GM10248 (cell line): ENCODE measurements around the gene SFPQ.
A peak's percentile ranks its signal among the peaks of the same experiment; 100 is the strongest.

Experiments used
- CTCF ChIA-PET: fragments of 300-600 bp; sonication (Branson Sonifier 250); formaldehyde crosslinking; extraction: SDS; loops from one replicate; lab custom pipeline; 2021; ENCODE audit warnings: antibody characterized with exemption; lab: Yijun Ruan, JAX
- POLR2A ChIA-PET: fragments of 350-650 bp; sonication (Branson Sonifier 250); formaldehyde crosslinking; extraction: SDS; loops from one replicate; lab custom pipeline; 2020; ENCODE audit warnings: antibody characterized with exemption; lab: Yijun Ruan, JAX
- DNase-seq: peaks from one replicate; pipeline ENCODE4 v3.0.0; 2012; ENCODE audit errors: extremely low spot score
- CTCF ChIP-seq: IDR thresholded peaks from 2 replicates; pipeline ENCODE4 v1.5.1; 2012; ENCODE audit warnings: mild to moderate bottlenecking, low read depth; ENCODE audit errors: extremely low read depth, missing control alignments, control extremely low read depth

SFPQ gene

GRCh38 chr1:35202048-35202719 lies 9.2 kb upstream of the SFPQ start:
- peak; percentile 92 for TF ChIP-seq CTCF
- DNase-seq: peak; percentile 72
- ChIA-PET POLR2A (no interaction called here), CTCF (interaction anchor here (0.5 to 3.1 kb wide), 37 partner anchors 8 to 513 kb away, joined by 3 to 18 read pairs (median 4); partner anchors contain the start of gene SFPQ)

GRCh38 chr1:35201631-35202030 lies 8.7 kb upstream of the SFPQ start:
- CTCF ChIA-PET: interaction anchor here (0.5 to 3.1 kb wide), 36 partner anchors 8 to 514 kb away, joined by 3 to 18 read pairs (median 4); partner anchors contain the start of gene SFPQ

GRCh38 chr1:35192056-35192852 lies 691 bp downstream of the SFPQ start:
- peak; percentile 89 for DNase-seq
- POLR2A ChIA-PET: interaction anchor here (0.5 to 1.2 kb wide), 4 partner anchors 9 to 482 kb away, joined by 3 to 8 read pairs (median 4); no protein-coding TSS in a partner anchor

More at GRCh38 chr1:35201631-35202030, 8.7 kb upstream of the SFPQ start:
- POLR2A ChIA-PET: no interaction called here
- DNase-seq: no peak
- no peak for TF ChIP-seq CTCF

GRCh38 chr1:35191429-35192055 lies 1.4 kb downstream of the SFPQ start:
- POLR2A ChIA-PET: interaction anchor here (0.6 to 0.8 kb wide), 2 partner anchors 13 to 220 kb away, joined by 3 read pairs; no protein-coding TSS in a partner anchor
- CTCF ChIA-PET: interaction anchor here (0.9 kb wide), 1 partner anchor 11 kb away, joined by 3 read pairs; no protein-coding TSS in a partner anchor

More at GRCh38 chr1:35192056-35192852, 691 bp downstream of the SFPQ start:
- CTCF ChIA-PET: interaction anchor here (1.3 kb wide), 1 partner anchor 10 kb away, joined by 11 read pairs; no protein-coding TSS in a partner anchor
- peak; percentile 21 for TF ChIP-seq CTCF

GRCh38 chr1:35190784-35191183 lies 2.2 kb downstream of the SFPQ start:
- TF ChIP-seq CTCF: no peak
- no peak for DNase-seq
- ChIA-PET POLR2A (interaction anchor here (0.6 to 1.4 kb wide), 5 partner anchors 9 to 220 kb away, joined by 3 to 5 read pairs (median 4); no protein-coding TSS in a partner anchor), CTCF (interaction anchor here (0.9 to 1.4 kb wide), 2 partner anchors 10 to 11 kb away, joined by 3 to 4 read pairs; no protein-coding TSS in a partner anchor)

More at GRCh38 chr1:35191429-35192055, 1.4 kb downstream of the SFPQ start:
- DNase-seq: no peak
- TF ChIP-seq CTCF: no peak
